BJ (cell line): Measurements from ENCODE around the gene TGFB1. TPM values are rescaled to one million over a fixed set of nuclear protein-coding genes. Genes with fewer than 3 reads are reported as not detected.

ENCODE experiments used
- CTCF ChIA-PET: fragments of 350-600 bp; formaldehyde crosslinking; extraction: SDS; loops from one replicate; lab custom pipeline; 2021; ENCODE audit warnings: antibody characterized with exemption, inconsistent platforms; lab: Yijun Ruan, JAX
- POLR2A ChIA-PET: fragments of 300-600 bp; sonication (Branson Sonifier 250); formaldehyde crosslinking; extraction: SDS; loops from one replicate; lab custom pipeline; 2021; ENCODE audit warnings: antibody characterized with exemption; lab: Charles Lee
- DNase-seq: peaks from one replicate; pipeline ENCODE4 v3.0.0-alpha.2; 2011; ENCODE audit warnings: low read depth
- H3K27me3 ChIP-seq: 2 replicates; pipeline ENCODE4 v1.6.0; 2011; ENCODE audit warnings: low read length; ENCODE audit not compliant: control insufficient read depth, insufficient read depth
- H3K36me3 ChIP-seq: 2 replicates; pipeline ENCODE4 v1.5.1; 2011; ENCODE audit warnings: low read length; ENCODE audit not compliant: control insufficient read depth, insufficient read depth
- H3K4me3 ChIP-seq: 2 replicates; pipeline ENCODE4 v1.5.1; 2011; ENCODE audit warnings: low read depth, mild to moderate bottlenecking, control low read depth, low read length
- CTCF ChIP-seq: IDR thresholded peaks from 2 replicates; pipeline ENCODE4 v1.5.1; 2011; ENCODE audit warnings: low read depth, mild to moderate bottlenecking, control low read depth, inconsistent platforms, low read length, moderate library complexity; ENCODE audit not compliant: insufficient read depth
- polyA minus RNA-seq: library from RNA; depleted of rRNA, polyadenylated mRNA; stranded (reverse); fragments of >200 nt; gene quantifications from 2 replicates; pipeline ENCODE4 v1.2.3, GENCODE V29; 2011; rRNA and poly(A)+ RNA removed
- polyA plus RNA-seq: library from polyadenylated mRNA; depleted of rRNA; stranded (reverse); fragments of >200 nt; gene quantifications from 2 replicates; pipeline ENCODE4 v1.2.3, GENCODE V29; 2011; rRNA removed

TGFB1 gene
- polyA plus RNA-seq = 7.3 and 11.2 TPM in 2 replicates
- polyA minus RNA-seq = 24.6 and 35.6 TPM in 2 replicates

- TF ChIP-seq CTCF = peak; percentile 96
- Histone ChIP-seq H3K36me3 (no peaks in the 10 kb centered on the region), H3K27me3 (no peaks in the 10 kb centered on the region), H3K4me3 (peak within 1 kb of the TSS; percentile 96)
- ChIA-PET POLR2A (interaction anchor here (0.6 kb wide), 2 partner anchors 10 to 74 kb away, joined by 5 to 13 read pairs; partner anchors contain the start of genes B3GNT8 and B9D2), CTCF (interaction anchor here (0.5 to 6.4 kb wide), 16 partner anchors 10 to 149 kb away, joined by 3 to 69 read pairs (median 7); partner anchors contain the start of genes B9D2 and CCDC97)
- DNase-seq = peak; percentile 25
Measured at GRCh38 chr19:41353466-41354342, at the start of gene TGFB1. TGFB1 (minus strand) TSS chr19:41353922; CDS start chr19:41353044, 878 bp downstream.

DNA sequence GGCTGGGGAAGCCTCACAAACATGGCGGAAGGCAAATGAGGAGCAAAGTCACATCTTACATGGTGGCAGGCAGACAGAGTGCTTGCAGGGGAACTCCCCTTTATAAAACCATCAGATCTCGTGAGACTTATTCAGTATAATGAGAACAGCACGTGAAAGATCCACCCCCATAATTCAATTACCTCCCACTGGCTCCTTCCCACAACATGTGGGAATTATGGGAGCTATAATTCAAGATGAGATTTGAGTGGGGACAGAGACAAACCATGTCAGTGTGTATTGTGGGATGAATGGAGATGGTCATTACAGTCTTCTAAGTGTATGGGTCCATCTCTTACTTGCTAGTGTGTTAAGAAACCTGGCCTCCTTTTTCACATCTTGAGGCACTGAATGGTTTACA lies 48.3 kb upstream of the TGFB1 start:
- DNase-seq = no peak
- no peak for TF ChIP-seq CTCF
- CTCF ChIA-PET = no interaction called here
- H3K36me3 ChIP-seq = peaks cover 1% of the 10 kb centered on the region; the same call in 1 of the 2 replicates
- no peak overlapping the region for H3K4me3 ChIP-seq
- POLR2A ChIA-PET = no interaction called here
- H3K27me3 ChIP-seq = no peaks in the 10 kb centered on the region

- CTCF ChIA-PET = no interaction called here
- Histone ChIP-seq H3K27me3 (no peaks in the 10 kb centered on the region), H3K4me3 (no peak overlapping the region), H3K36me3 (peaks cover 1% of the 10 kb centered on the region; the same call in 1 of the 2 replicates)
- POLR2A ChIA-PET = interaction anchor here (0.7 kb wide), 1 partner anchor 33 kb away, joined by 4 read pairs; no protein-coding TSS in a partner anchor
- no peak for TF ChIP-seq CTCF
- DNase-seq = no peak
Measured at GRCh38 chr19:41401483-41401882, 47.8 kb upstream of the TGFB1 start.

GRCh38 chr19:41399525-41399924 lies 45.8 kb upstream of the TGFB1 start:
- peaks cover 1% of the 10 kb centered on the region; the same call in 1 of the 2 replicates for H3K36me3 ChIP-seq
- ChIA-PET POLR2A (no interaction called here), CTCF (no interaction called here)
- DNase-seq = no peak
- no peak for TF ChIP-seq CTCF
- H3K4me3 ChIP-seq = no peak overlapping the region
- H3K27me3 ChIP-seq = no peaks in the 10 kb centered on the region

DNA sequence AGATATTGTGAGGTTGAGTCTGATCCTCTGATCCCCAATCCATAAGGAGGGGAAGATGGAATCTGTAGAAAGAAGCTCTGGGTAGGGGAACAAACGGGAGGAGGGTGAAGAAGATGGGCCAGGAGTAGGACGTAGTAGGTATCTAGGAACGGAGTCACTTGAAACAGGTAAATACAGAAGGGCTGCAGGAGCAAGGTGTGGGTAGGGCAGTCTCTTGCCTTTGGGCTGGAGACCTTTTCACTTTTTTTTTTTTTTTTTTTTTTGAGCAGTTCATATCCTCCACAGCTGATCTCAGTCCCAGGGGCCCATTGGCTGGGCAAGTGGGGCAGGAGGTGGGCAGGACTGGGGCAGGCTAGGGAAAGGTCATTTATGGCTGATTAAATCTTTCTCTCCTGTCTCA lies 45.4 kb upstream of the TGFB1 start:
- no peak for DNase-seq
- Histone ChIP-seq H3K27me3 (no peaks in the 10 kb centered on the region), H3K4me3 (no peak overlapping the region), H3K36me3 (peaks cover 1% of the 10 kb centered on the region; the same call in 1 of the 2 replicates)
- no peak for TF ChIP-seq CTCF
- ChIA-PET CTCF (interaction anchor here (1.0 to 1.1 kb wide), 2 partner anchors 8 to 90 kb away, joined by 3 to 4 read pairs; no protein-coding TSS in a partner anchor), POLR2A (no interaction called here)
